Activated CD4-positive, alpha-beta T cell treated with anti-CD3 and anti-CD28 coated beads, Interleukin-2, amount 10 ng/mL, durations not matched to agents 7 days and 5 days (primary cell): Measurements from ENCODE around the gene PXMP4. TPM values are rescaled to one million over a fixed set of nuclear protein-coding genes. Genes with fewer than 3 reads are reported as not detected.

Experiments used
- CTCF ChIA-PET: fragments of 350-600 bp; sonication (Branson Sonifier 250); formaldehyde crosslinking; loops from one replicate; lab custom pipeline; 2021; ENCODE audit warnings: antibody characterized with exemption; lab: Charles Lee
- POLR2A ChIA-PET: fragments of 350-600 bp; sonication (Branson Sonifier 250); formaldehyde crosslinking; loops from one replicate; lab custom pipeline; 2021; ENCODE audit warnings: antibody characterized with exemption; lab: Charles Lee
- DNase-seq: peaks from one replicate; pipeline ENCODE4 v3.0.0-alpha.2; 2020
- H3K27ac Mint-ChIP-seq: one replicate; pipeline ENCODE4 v1.8.0; 2021; ENCODE audit warnings: mild to moderate bottlenecking, moderate library complexity, mixed read lengths
- H3K27me3 Mint-ChIP-seq: one replicate; pipeline ENCODE4 v1.8.0; 2021; ENCODE audit warnings: mixed read lengths
- H3K36me3 Mint-ChIP-seq: one replicate; pipeline ENCODE4 v1.8.0; 2021; ENCODE audit warnings: low read depth, mixed read lengths
- H3K4me1 Mint-ChIP-seq: one replicate; pipeline ENCODE4 v1.8.0; 2021; ENCODE audit warnings: mixed read lengths
- H3K4me3 Mint-ChIP-seq: one replicate; pipeline ENCODE4 v1.8.0; 2021; ENCODE audit warnings: mild to moderate bottlenecking, moderate library complexity, mixed read lengths
- H3K9me3 Mint-ChIP-seq: one replicate; pipeline ENCODE4 v1.8.0; 2021; ENCODE audit warnings: mixed read lengths
- total RNA-seq, 2 experiments: library from RNA; stranded (reverse); gene quantifications; one replicate each; pipeline ENCODE4 v1.2.3, GENCODE V29; 2021

Gene PXMP4
- total RNA-seq, 2 experiments from 2014 or later, result 19.1 to 21.8 TPM

DNA sequence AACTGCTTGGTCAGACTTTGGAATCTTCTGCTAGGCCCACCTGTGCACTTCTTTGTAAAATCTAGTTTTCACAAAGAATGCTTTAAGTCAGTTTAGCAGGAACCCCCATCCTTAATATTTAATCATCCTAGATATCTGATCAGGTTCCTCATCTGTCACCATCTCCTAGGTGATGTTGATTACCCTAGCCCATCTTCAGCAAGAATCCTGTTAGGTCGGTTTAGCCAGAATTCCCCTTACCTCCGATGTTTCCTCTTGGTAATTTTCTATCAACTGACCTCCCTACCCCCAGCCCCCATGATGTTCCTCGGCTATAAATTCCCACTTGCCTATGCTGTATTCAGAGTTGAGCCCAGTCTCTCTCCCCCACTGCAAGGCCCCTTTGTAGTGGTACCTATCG is 9.0 kb upstream of the PXMP4 start:
- POLR2A ChIA-PET, result no interaction called here
- Mint-ChIP-seq H3K27ac (no peak overlapping the region), H3K36me3 (peaks cover 3% of the 10 kb centered on the region), H3K4me1 (peaks cover 26% of the 10 kb centered on the region), H3K27me3 (no peaks in the 10 kb centered on the region), H3K9me3 (no peaks in the 10 kb centered on the region), H3K4me3 (no peak overlapping the region)
- DNase-seq, result no peak
- CTCF ChIA-PET, result no interaction called here

GRCh38 chr20:33728463-33728862 is 8.4 kb upstream of the PXMP4 start:
- ChIA-PET POLR2A (no interaction called here), CTCF (interaction anchor here (1.3 kb wide), 1 partner anchor 9 kb away, joined by 5 read pairs; the partner anchor contains the start of gene PXMP4)
- Mint-ChIP-seq H3K9me3 (no peaks in the 10 kb centered on the region), H3K4me1 (peaks cover 20% of the 10 kb centered on the region), H3K27ac (no peak overlapping the region), H3K27me3 (no peaks in the 10 kb centered on the region), H3K4me3 (no peak overlapping the region), H3K36me3 (no peaks in the 10 kb centered on the region)
- no peak for DNase-seq

DNA sequence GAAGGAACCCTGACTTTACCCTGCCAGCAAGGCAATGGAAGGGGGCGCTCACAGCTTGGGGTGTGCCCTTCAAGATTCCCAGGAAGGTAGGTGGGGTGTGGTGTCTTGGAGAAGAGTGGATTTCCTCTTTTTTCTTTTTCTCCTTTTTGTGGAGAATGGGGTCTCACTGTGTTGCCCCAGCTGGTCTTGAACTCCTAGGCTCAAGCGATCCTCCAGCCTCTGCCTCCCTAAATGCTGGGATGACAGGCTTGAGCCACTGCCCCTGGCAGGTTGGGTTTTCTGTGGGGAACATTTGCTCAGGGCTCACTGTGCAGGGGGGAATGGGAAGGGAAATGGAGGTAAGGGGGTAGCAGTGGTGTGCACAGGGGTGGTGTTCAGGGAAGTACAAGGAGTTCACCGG is 7.7 kb upstream of the PXMP4 start:
- Mint-ChIP-seq H3K36me3 (no peaks in the 10 kb centered on the region), H3K4me1 (peaks cover 13% of the 10 kb centered on the region), H3K9me3 (no peaks in the 10 kb centered on the region), H3K27me3 (no peaks in the 10 kb centered on the region), H3K4me3 (no peak overlapping the region), H3K27ac (no peak overlapping the region)
- ChIA-PET POLR2A (no interaction called here), CTCF (interaction anchor here (1.2 to 1.3 kb wide), 2 partner anchors 8 to 60 kb away, joined by 3 to 5 read pairs; partner anchors contain the start of gene PXMP4)
- DNase-seq, result no peak

DNA sequence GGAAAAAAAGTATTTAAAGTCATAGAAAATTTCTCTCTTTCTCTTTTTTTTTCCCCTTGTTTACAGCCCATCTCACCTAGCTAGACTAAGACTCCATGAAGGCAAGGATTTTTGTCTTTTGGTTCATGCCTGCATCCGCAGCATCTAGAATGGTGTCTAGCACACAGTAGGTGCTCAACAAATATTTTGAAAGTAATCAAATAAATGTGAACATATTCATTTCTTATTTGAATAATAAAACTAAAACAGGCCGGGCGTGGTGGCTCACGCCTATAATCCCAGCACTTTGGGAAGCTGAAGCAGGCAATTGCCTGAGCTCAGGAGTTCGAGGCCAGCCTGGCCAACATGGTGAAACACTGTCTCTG is 7.0 kb upstream of the PXMP4 start:
- ChIA-PET POLR2A (no interaction called here), CTCF (interaction anchor here (0.7 to 1.3 kb wide), 4 partner anchors 7 to 65 kb away, joined by 3 to 5 read pairs (median 3); partner anchors contain the start of gene PXMP4)
- Mint-ChIP-seq H3K4me1 (peaks cover 8% of the 10 kb centered on the region), H3K4me3 (no peak overlapping the region), H3K36me3 (no peaks in the 10 kb centered on the region), H3K27me3 (no peaks in the 10 kb centered on the region), H3K27ac (no peak overlapping the region), H3K9me3 (no peaks in the 10 kb centered on the region)
- DNase-seq, result no peak

DNA sequence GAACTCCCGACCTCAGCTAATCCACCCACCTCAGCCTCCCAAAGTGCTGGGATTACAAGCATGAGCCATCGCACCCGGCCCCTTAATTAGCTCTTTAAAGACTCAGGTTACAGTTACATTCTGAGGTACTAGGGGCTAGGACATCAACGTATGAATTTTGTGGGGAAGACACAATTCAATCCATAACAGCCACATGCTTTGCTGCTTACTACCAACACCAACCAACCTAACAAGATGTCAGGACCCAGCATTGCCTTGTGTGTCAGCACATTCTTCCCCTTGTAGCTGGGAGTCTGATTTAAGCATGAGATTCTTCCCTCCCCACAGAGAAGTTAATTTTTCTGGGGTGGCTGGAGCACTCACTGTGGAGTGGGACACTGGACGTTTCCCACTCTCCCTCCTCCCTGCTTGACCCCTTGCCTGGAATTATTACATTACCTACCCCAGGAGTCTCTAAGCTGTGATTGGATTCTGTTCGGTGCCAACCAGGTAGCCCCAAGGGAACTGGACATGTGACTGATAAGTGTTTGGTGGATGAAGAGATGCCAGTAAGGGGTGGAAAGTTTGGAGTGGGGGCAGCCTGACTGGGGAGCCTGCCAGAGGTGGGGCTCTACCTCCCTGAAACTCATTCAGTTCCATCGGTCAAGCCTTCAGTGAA is 5.6 kb upstream of the PXMP4 start:
- Mint-ChIP-seq H3K36me3 (no peaks in the 10 kb centered on the region), H3K27ac (no peak overlapping the region), H3K9me3 (peaks cover 2% of the 10 kb centered on the region), H3K4me3 (no peak overlapping the region), H3K27me3 (no peaks in the 10 kb centered on the region), H3K4me1 (peaks cover 5% of the 10 kb centered on the region)
- ChIA-PET POLR2A (no interaction called here), CTCF (interaction anchor here (1.1 kb wide), 1 partner anchor 9 kb away, joined by 3 read pairs; no protein-coding TSS in a partner anchor)
- DNase-seq, result no peak

GRCh38 chr20:33724439-33725094 is 4.5 kb upstream of the PXMP4 start:
- DNase-seq, result no peak
- Mint-ChIP-seq H3K4me3 (no peak overlapping the region), H3K27me3 (no peaks in the 10 kb centered on the region), H3K4me1 (peaks cover 8% of the 10 kb centered on the region), H3K27ac (no peak overlapping the region), H3K9me3 (peaks cover 2% of the 10 kb centered on the region), H3K36me3 (peaks cover 1% of the 10 kb centered on the region)
- POLR2A ChIA-PET, result no interaction called here
- CTCF ChIA-PET, result interaction anchor here (0.6 to 1.1 kb wide), 3 partner anchors 8 to 43 kb away, joined by 3 to 6 read pairs (median 4); no protein-coding TSS in a partner anchor

- H3K4me1 Mint-ChIP-seq, result peaks cover 25% of the 10 kb centered on the region
- peaks cover 2% of the 10 kb centered on the region for H3K9me3 Mint-ChIP-seq
- CTCF ChIA-PET, result interaction anchor here (0.6 to 2.4 kb wide), 4 partner anchors 29 to 1810 kb away, joined by 3 to 7 read pairs (median 4); no protein-coding TSS in a partner anchor
- no peak overlapping the region for H3K4me3 Mint-ChIP-seq
- peaks cover 1% of the 10 kb centered on the region for H3K36me3 Mint-ChIP-seq
- POLR2A ChIA-PET, result no interaction called here
- DNase-seq, result no peak
- peak overlapping the region; percentile 68 for H3K27ac Mint-ChIP-seq
- H3K27me3 Mint-ChIP-seq, result no peaks in the 10 kb centered on the region
Measured at GRCh38 chr20:33721391-33722140, 1.5 kb upstream of the PXMP4 start.

GRCh38 chr20:33719277-33719988 is 677 bp downstream of the PXMP4 start:
- no peaks in the 10 kb centered on the region for H3K27me3 Mint-ChIP-seq
- POLR2A ChIA-PET, result interaction anchor here (1.0 kb wide), 3 partner anchors 13 to 55 kb away, joined by 4 to 6 read pairs (median 4); partner anchors contain the start of genes E2F1 and ZNF341
- CTCF ChIA-PET, result interaction anchor here (0.5 to 2.5 kb wide), 10 partner anchors 8 to 649 kb away, joined by 3 to 12 read pairs (median 5); partner anchors contain the start of gene ZNF341
- peaks cover 10% of the 10 kb centered on the region for H3K36me3 Mint-ChIP-seq
- no peak for DNase-seq
- peaks cover 29% of the 10 kb centered on the region for H3K4me1 Mint-ChIP-seq
- peaks cover 2% of the 10 kb centered on the region for H3K9me3 Mint-ChIP-seq
- peak overlapping the region; percentile 85 for H3K27ac Mint-ChIP-seq
- peak overlapping the region; percentile 87 for H3K4me3 Mint-ChIP-seq

DNA sequence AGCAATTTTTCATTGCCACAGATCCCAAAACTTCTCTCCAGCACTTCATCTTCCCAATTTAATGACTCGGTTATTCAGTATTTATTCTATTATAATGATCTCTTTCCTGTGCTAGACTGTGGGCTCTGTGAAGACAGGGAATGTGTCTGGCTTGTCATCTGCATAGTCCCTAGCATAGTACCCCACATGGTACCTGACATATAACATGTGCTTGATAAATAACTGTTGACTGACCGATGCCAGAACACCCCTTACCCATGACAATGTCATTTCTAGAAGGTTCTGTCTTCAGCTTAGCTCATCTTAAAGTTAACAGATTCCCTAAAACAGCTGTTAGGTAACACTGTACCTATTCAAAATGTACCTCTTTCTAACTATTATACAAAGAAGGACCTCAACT is 3.6 kb downstream of the PXMP4 start:
- Mint-ChIP-seq H3K27ac (no peak overlapping the region), H3K36me3 (peaks cover 31% of the 10 kb centered on the region), H3K4me1 (peaks cover 29% of the 10 kb centered on the region), H3K4me3 (no peak overlapping the region), H3K27me3 (no peaks in the 10 kb centered on the region), H3K9me3 (peaks cover 2% of the 10 kb centered on the region)
- POLR2A ChIA-PET, result no interaction called here
- DNase-seq, result no peak
- CTCF ChIA-PET, result interaction anchor here (0.9 to 1.4 kb wide), 2 partner anchors 9 to 15 kb away, joined by 3 read pairs; partner anchors contain the start of gene ZNF341

- H3K36me3 Mint-ChIP-seq, result peaks cover 40% of the 10 kb centered on the region
- H3K4me3 Mint-ChIP-seq, result no peak overlapping the region
- POLR2A ChIA-PET, result no interaction called here
- CTCF ChIA-PET, result no interaction called here
- no peaks in the 10 kb centered on the region for H3K9me3 Mint-ChIP-seq
- H3K4me1 Mint-ChIP-seq, result peaks cover 35% of the 10 kb centered on the region
- no peak overlapping the region for H3K27ac Mint-ChIP-seq
- DNase-seq, result no peak
- H3K27me3 Mint-ChIP-seq, result no peaks in the 10 kb centered on the region
Measured at GRCh38 chr20:33713865-33714367, 6.2 kb downstream of the PXMP4 start.

DNA sequence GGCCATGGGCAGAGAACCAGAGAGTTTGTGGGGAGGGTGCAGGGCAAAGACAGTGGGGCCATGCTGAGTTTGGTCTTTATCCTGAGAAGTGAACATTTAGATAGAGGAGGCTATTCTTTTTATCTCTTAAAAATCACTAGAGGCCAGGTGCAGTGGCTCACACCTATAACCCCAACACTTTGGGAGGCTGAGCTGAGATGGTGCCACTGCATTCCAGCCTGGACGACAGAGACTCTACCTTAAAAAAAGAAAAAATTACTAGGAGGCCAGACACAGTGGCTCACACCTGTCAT is 8.7 kb downstream of the PXMP4 start:
- DNase-seq, result no peak
- H3K9me3 Mint-ChIP-seq, result no peaks in the 10 kb centered on the region
- peaks cover 23% of the 10 kb centered on the region for H3K4me1 Mint-ChIP-seq
- peaks cover 47% of the 10 kb centered on the region for H3K36me3 Mint-ChIP-seq
- POLR2A ChIA-PET, result no interaction called here
- H3K4me3 Mint-ChIP-seq, result no peak overlapping the region
- no peaks in the 10 kb centered on the region for H3K27me3 Mint-ChIP-seq
- no peak overlapping the region for H3K27ac Mint-ChIP-seq
- CTCF ChIA-PET, result no interaction called here
